Gastrocnemius medialis (tissue), 4 donors: Measurements from ENCODE around the gene FRZB. TPM values are rescaled to one million over a fixed set of nuclear protein-coding genes. Genes with fewer than 3 reads are reported as not detected.

Experiments used
- ATAC-seq, 2 donors: fragments of 150-250 bp; one replicate each; pipeline ENCODE4 v1.9.1; 2016
- DNase-seq, 2 donors: peaks; one replicate each; pipeline ENCODE4 v3.0.0-alpha.2; 2019
- H3K27ac ChIP-seq, 4 donors: fragments of 200-600 bp; sonication (generic); 1 replicate in 1 of 4; 2 replicates in 3 of 4; pipeline ENCODE4 v1.5.1; 2016 to 2018; ENCODE audit warnings: mild to moderate bottlenecking in 2 of 4, moderate library complexity in 1 of 4
- H3K27me3 ChIP-seq, 3 donors: fragments of 200-600 bp; sonication (generic) in 2 of 3; 1 replicate in 1 of 3; 2 replicates in 2 of 3; pipeline versions ENCODE4 v1.5.1 to v1.6.0; 2016 to 2019; ENCODE audit warnings: mild to moderate bottlenecking in 1 of 3, moderate library complexity in 1 of 3
- H3K36me3 ChIP-seq, 2 donors: fragments of 200-600 bp; sonication (generic) in 1 of 2; one replicate each; pipeline ENCODE4 v1.5.1; 2017 to 2018
- H3K4me1 ChIP-seq, 2 donors: fragments of 200-600 bp; sonication (generic) in 1 of 2; one replicate each; pipeline ENCODE4 v1.5.1; 2016 to 2017; ENCODE audit warnings: mild to moderate bottlenecking in 2 of 2
- H3K4me3 ChIP-seq, 4 donors: fragments of 200-600 bp; sonication (generic) in 3 of 4; 1 replicate in 1 of 4; 2 replicates in 3 of 4; pipeline ENCODE4 v1.5.1; 2016 to 2019; ENCODE audit warnings: mild to moderate bottlenecking in 2 of 4
- H3K9me3 ChIP-seq, 3 donors: fragments of 200-600 bp; sonication (generic) in 2 of 3; 1 replicate in 1 of 3; 2 replicates in 2 of 3; pipeline ENCODE4 v1.5.1; 2016 to 2019
- CTCF ChIP-seq, 5 experiments: fragments of 450-650 bp in 3 of 5; fragments of 200-600 bp in 2 of 5; sonication (generic) in 2 of 5; IDR thresholded peaks in 4 of 5; conservative IDR thresholded peaks in 1 of 5; 1 replicate in 4 of 5; 2 replicates in 1 of 5; pipeline ENCODE4 v1.5.1; 2016 to 2019; ENCODE audit warnings: antibody characterized with exemption in 5 of 5, mild to moderate bottlenecking in 3 of 5, moderate library complexity in 3 of 5
- POLR2A ChIP-seq, 2 donors: fragments of 450-650 bp; IDR thresholded peaks; one replicate each; pipeline ENCODE4 v1.6.1; 2017; ENCODE audit warnings: antibody characterized with exemption in 2 of 2, mild to moderate bottlenecking in 2 of 2, moderate library complexity in 2 of 2
- in situ Hi-C, 4 donors: fragments of 200-750 bp; cut with MboI; loops; one replicate each; pipeline versions ENCODE4 v1.15.0 to v1.8.0; 2017; ENCODE audit warnings: low sequenced_read_pairs in 4 of 4
- intact Hi-C: fragments of 100-400 bp; cut with DNase I; formaldehyde crosslinking; loops from one replicate; pipeline ENCODE4 v1.15.1; 2023; ENCODE audit warnings: low total_unique reads
- total RNA-seq, 4 donors: library from RNA; depleted of rRNA; stranded (reverse); fragments of >200 nt; gene quantifications; one replicate each; pipeline versions ENCODE4 v1.1.0 to v1.2.3, GENCODE V29; 2016

Gene FRZB
- total RNA-seq, 4 donors from 2014 or later: 1.3 to 31.3 (median 4.3) TPM

- DNase-seq: no peak
- Histone ChIP-seq H3K9me3 (no peaks in the 10 kb centered on the region), H3K4me3 (no peak overlapping the region), H3K36me3 (peaks cover 0 to 12% of the 10 kb centered on the region in 2 donors), H3K4me1 (peaks cover 5 to 25% of the 10 kb centered on the region in 2 donors), H3K27me3 (no peaks in the 10 kb centered on the region), H3K27ac (no peak overlapping the region)
- in situ Hi-C loops: no loop called here
- intact Hi-C loops: loop anchor here (5.0 kb wide), 1 partner anchor 43 kb away; no protein-coding TSS in a partner anchor
- no peak for ATAC-seq
- no peak for TF ChIP-seq CTCF (IDR thresholded peaks at IDR 0.05 in 4 of 5, conservative IDR thresholded peaks at IDR 0.05 in 1 of 5)
- TF ChIP-seq POLR2A (IDR thresholded peaks at IDR 0.05): no peak
Measured at GRCh38 chr2:182904844-182905243, 38.4 kb upstream of the FRZB start.

- intact Hi-C loops: no loop called here
- H3K4me3 ChIP-seq: no peak overlapping the region
- TF ChIP-seq POLR2A (IDR thresholded peaks at IDR 0.05): no peak
- TF ChIP-seq CTCF (IDR thresholded peaks at IDR 0.05 in 4 of 5, conservative IDR thresholded peaks at IDR 0.05 in 1 of 5): no peak
- no peak for DNase-seq
- H3K9me3 ChIP-seq: no peaks in the 10 kb centered on the region
- ATAC-seq: no peak
- in situ Hi-C loops: no loop called here
- no peaks in the 10 kb centered on the region for H3K27me3 ChIP-seq
- H3K36me3 ChIP-seq: no peaks in the 10 kb centered on the region
- no peak overlapping the region for H3K27ac ChIP-seq
- peaks cover 5 to 25% of the 10 kb centered on the region in 2 donors for H3K4me1 ChIP-seq
Measured at GRCh38 chr2:182903566-182903965, 37.1 kb upstream of the FRZB start.

GRCh38 chr2:182901748-182902147 lies 35.3 kb upstream of the FRZB start:
- in situ Hi-C loops (no loop called here), intact Hi-C loops (no loop called here)
- Histone ChIP-seq H3K27ac (no peak overlapping the region), H3K9me3 (no peaks in the 10 kb centered on the region), H3K4me1 (peaks cover 5 to 13% of the 10 kb centered on the region in 2 donors), H3K27me3 (no peaks in the 10 kb centered on the region), H3K36me3 (no peaks in the 10 kb centered on the region), H3K4me3 (no peak overlapping the region)
- TF ChIP-seq CTCF (IDR thresholded peaks at IDR 0.05 in 4 of 5, conservative IDR thresholded peaks at IDR 0.05 in 1 of 5) (no peak), POLR2A (IDR thresholded peaks at IDR 0.05) (no peak)
- no peak for ATAC-seq
- no peak for DNase-seq

- intact Hi-C loops: no loop called here
- TF ChIP-seq CTCF (IDR thresholded peaks at IDR 0.05 in 4 of 5, conservative IDR thresholded peaks at IDR 0.05 in 1 of 5) (no peak), POLR2A (IDR thresholded peaks at IDR 0.05) (no peak)
Measured at GRCh38 chr2:182898718-182899117, 32.3 kb upstream of the FRZB start.

GRCh38 chr2:182897137-182897536 lies 30.7 kb upstream of the FRZB start:
- Histone ChIP-seq H3K9me3 (no peaks in the 10 kb centered on the region), H3K27ac (no peak overlapping the region), H3K27me3 (no peaks in the 10 kb centered on the region), H3K4me1 (no peaks in the 10 kb centered on the region), H3K4me3 (no peak overlapping the region), H3K36me3 (no peaks in the 10 kb centered on the region)
- in situ Hi-C loops (no loop called here), intact Hi-C loops (no loop called here)
- DNase-seq (no peak), ATAC-seq (no peak)
- TF ChIP-seq POLR2A (IDR thresholded peaks at IDR 0.05): no peak
- no peak for TF ChIP-seq CTCF (IDR thresholded peaks at IDR 0.05 in 4 of 5, conservative IDR thresholded peaks at IDR 0.05 in 1 of 5)

More at GRCh38 chr2:182898718-182899117, 32.3 kb upstream of the FRZB start:
- no peak overlapping the region for H3K4me3 ChIP-seq
- in situ Hi-C loops: no loop called here
- H3K4me1 ChIP-seq: no peaks in the 10 kb centered on the region
- no peaks in the 10 kb centered on the region for H3K27me3 ChIP-seq
- H3K27ac ChIP-seq: no peak overlapping the region
- H3K9me3 ChIP-seq: no peaks in the 10 kb centered on the region
- DNase-seq (no peak), ATAC-seq (no peak)
- H3K36me3 ChIP-seq: no peaks in the 10 kb centered on the region
